ENCODE results near the gene NIPBL.
"Not testable (repeated sequence)": the region's sequence is repeated elsewhere in the genome, so short reads cannot be mapped to it uniquely, and the experiment has no call there.

The NIPBL gene

DNA sequence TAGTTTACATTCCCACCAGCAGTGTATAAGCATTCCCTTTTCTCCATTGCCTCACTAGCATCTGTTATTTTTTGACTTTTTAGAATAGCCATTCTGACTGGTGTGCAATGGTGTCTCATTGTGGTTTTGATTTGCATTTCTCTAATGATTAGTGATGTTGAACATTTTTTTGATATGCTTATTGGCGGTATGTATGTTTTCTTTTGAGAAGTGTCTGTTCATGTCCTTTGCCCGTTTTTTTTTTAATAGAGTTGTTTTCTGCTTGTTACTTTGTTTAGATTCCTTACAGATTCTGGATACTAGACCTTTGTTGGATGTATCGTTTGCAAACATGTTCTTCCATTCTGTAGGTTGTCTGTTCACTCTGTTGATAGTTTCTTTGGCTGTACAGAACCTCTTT, 25.3 kb downstream of the NIPBL start:
- no peak for DNase-seq
- Mint-ChIP-seq H3K27ac (no peak overlapping the region), H3K4me3 (no peak overlapping the region), H3K27me3 (ENCODE audit: low read depth, poor library complexity) (no peaks in the 10 kb centered on the region), H3K36me3 (ENCODE audit: low read depth) (peaks cover 57% of the 10 kb centered on the region), H3K9me3 (peaks cover 54% of the 10 kb centered on the region), H3K4me1 (no peaks in the 10 kb centered on the region)
- TF ChIP-seq, protein P1, sequence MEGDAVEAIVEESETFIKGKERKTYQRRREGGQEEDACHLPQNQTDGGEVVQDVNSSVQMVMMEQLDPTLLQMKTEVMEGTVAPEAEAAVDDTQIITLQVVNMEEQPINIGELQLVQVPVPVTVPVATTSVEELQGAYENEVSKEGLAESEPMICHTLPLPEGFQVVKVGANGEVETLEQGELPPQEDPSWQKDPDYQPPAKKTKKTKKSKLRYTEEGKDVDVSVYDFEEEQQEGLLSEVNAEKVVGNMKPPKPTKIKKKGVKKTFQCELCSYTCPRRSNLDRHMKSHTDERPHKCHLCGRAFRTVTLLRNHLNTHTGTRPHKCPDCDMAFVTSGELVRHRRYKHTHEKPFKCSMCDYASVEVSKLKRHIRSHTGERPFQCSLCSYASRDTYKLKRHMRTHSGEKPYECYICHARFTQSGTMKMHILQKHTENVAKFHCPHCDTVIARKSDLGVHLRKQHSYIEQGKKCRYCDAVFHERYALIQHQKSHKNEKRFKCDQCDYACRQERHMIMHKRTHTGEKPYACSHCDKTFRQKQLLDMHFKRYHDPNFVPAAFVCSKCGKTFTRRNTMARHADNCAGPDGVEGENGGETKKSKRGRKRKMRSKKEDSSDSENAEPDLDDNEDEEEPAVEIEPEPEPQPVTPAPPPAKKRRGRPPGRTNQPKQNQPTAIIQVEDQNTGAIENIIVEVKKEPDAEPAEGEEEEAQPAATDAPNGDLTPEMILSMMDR (IDR thresholded peaks at IDR 0.05), result no peak

DNA sequence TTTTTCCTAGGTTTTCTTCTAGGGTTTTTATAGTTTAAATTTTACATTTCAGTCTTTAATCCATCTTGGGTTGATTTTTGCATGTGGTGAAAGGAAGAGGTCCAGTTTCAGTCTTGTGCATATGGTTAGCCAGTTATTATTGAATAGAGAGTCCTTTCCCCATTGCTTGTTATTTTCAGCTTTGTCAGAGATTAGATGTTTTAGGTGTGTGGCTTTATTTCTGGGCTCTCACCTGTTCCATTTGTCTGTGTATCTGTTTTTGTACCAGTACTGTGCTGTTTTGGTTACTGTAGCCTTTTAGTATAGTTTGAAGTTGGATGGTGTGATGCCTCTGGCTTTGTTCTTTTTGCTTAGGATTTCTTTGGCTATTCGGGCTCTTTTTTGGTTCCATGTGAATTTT, 25.8 kb downstream of the NIPBL start:
- Mint-ChIP-seq H3K36me3 (ENCODE audit: low read depth) (peaks cover 53% of the 10 kb centered on the region), H3K9me3 (peaks cover 53% of the 10 kb centered on the region), H3K4me1 (no peaks in the 10 kb centered on the region), H3K27me3 (ENCODE audit: low read depth, poor library complexity) (no peaks in the 10 kb centered on the region), H3K4me3 (no peak overlapping the region), H3K27ac (no peak overlapping the region)
- no peak for DNase-seq
- TF ChIP-seq, protein P1 (IDR thresholded peaks at IDR 0.05), result no peak

DNA sequence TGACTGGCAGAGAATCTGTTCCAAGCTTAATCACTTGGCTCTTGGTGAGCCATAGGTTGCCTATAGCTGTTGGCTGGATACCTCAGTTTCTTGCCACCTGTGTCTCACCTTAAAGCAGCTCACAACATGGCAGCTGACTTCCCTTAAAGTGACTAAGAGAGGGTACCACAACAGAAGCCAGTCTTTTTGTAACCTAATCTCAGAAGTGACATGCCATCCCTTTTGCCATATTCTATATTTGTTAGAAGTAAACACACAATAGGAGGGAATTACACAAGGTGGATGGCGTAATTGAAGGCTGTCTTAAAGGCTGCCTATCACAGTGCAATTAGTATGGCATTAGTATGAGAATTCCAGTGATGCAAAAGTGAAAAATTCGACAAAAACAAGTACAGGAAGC, 28.1 kb downstream of the NIPBL start:
- Mint-ChIP-seq H3K27me3 (ENCODE audit: low read depth, poor library complexity) (no peaks in the 10 kb centered on the region), H3K27ac (no peak overlapping the region), H3K4me3 (no peak overlapping the region), H3K9me3 (peaks cover 49% of the 10 kb centered on the region), H3K4me1 (no peaks in the 10 kb centered on the region), H3K36me3 (ENCODE audit: low read depth) (peaks cover 45% of the 10 kb centered on the region)
- TF ChIP-seq, protein P1 (IDR thresholded peaks at IDR 0.05), result no peak
- no peak for DNase-seq

DNA sequence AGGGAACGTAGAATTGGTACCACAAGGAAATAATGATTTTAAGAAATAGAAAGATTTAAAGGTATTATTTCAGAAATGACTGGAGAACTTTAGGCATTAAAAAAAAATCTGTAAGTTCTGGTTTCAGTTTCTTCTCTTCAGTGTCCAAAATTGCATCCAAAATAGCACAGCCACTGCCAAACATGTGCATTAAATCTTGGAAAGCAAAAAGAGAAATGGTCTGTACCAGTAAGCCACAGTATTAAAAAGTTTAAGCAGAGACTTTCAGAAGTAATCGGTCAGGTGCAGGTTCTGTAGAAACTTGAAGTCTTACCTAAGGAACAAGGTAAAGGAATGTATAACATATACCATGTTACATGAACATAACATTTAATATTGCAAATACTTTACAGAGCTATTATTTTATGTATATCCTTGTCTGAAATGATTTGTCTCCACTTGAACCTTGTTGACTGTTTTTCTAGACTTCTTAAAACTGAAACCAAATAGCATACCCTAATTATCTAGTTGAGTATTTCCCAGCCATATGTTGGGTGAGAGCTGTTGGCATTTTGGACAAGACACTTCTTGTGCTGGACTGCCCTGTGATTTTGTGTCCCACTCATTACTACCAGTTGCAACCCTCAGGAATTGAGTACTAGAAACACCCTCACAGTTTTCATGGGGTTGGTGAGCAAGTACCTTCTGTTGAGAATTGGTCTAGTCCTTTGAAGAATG, 32.1 kb downstream of the NIPBL start:
- TF ChIP-seq, protein P1 (IDR thresholded peaks at IDR 0.05), result no peak
- H3K4me1 Mint-ChIP-seq, result no peaks in the 10 kb centered on the region
- no peak for DNase-seq
- H3K27ac Mint-ChIP-seq, result no peak overlapping the region
- no peak overlapping the region for H3K4me3 Mint-ChIP-seq
- peaks cover 9% of the 10 kb centered on the region for H3K9me3 Mint-ChIP-seq
- H3K27me3 Mint-ChIP-seq (ENCODE audit: low read depth, poor library complexity), result no peaks in the 10 kb centered on the region
- H3K36me3 Mint-ChIP-seq (ENCODE audit: low read depth), result peaks cover 13% of the 10 kb centered on the region

DNA sequence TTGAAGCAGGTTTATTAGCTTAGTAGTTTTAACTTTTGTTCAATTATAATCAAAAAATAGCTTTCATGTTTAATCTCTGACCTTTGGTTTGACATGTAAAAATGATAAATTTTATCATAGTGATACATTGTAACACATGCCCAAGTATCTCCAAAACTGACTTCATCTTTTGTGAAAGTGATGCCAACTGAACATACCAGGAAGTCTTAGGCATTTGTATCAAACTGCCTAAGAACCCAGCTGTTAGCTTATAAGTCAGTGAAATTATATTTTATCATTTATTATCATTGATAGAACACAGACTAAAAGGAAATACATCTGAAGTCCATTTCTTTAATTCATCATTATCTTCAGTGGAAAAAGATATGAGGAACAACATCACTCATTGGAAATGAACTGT, 39.1 kb downstream of the NIPBL start:
- Mint-ChIP-seq H3K4me1 (no peaks in the 10 kb centered on the region), H3K36me3 (ENCODE audit: low read depth) (peaks cover 12% of the 10 kb centered on the region)

DNA sequence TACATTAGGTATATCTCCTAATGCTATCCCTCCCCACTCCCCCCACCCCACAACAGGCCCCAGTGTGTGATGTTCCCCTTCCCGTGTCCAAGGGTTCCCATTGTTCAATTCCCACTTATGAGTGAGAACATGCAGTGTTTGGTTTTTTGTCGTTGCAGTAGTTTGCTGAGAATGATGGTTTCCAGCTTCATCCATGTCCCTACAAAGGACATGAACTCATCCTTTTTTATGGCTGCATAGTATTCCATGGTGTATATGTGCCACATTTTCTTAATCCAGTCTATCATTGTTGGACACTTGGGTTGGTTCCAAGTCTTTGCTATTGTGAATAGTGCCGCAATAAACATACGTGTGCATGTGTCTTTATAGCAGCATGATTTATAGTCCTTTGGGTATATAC, 40.0 kb downstream of the NIPBL start:
- H3K27ac Mint-ChIP-seq; DNase-seq; H3K4me3 Mint-ChIP-seq; H3K27me3 Mint-ChIP-seq (ENCODE audit: low read depth, poor library complexity); H3K4me1 Mint-ChIP-seq: not testable (repeated sequence)
- Mint-ChIP-seq H3K9me3 (peaks cover 30% of the 10 kb centered on the region), H3K36me3 (ENCODE audit: low read depth) (peaks cover 17% of the 10 kb centered on the region)

More for the DNA sequence above, 39.1 kb downstream of the NIPBL start:
- TF ChIP-seq, protein P1 (IDR thresholded peaks at IDR 0.05), result no peak
- no peak overlapping the region for H3K27ac Mint-ChIP-seq
- H3K9me3 Mint-ChIP-seq, result peaks cover 26% of the 10 kb centered on the region
- H3K27me3 Mint-ChIP-seq (ENCODE audit: low read depth, poor library complexity), result no peaks in the 10 kb centered on the region
- DNase-seq, result no peak
- H3K4me3 Mint-ChIP-seq, result no peak overlapping the region

DNA sequence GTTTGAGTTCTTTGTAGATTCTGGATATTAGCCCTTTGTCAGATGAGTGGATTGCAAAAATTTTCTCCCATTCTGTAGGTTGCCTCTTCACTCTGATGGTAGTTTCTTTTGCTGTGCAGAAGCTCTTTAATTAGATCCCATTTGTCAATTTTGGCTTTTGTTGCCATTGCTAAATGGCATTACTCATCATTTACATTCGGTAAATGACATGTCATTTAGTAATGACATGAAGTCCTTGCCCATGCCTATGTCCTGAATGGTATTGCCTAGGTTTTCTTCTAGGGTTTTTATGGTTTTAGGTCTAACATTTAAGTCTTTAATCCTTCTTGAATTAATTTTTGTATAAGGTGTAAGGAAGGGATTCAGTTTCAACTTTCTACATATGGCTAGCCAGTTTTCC, 40.8 kb downstream of the NIPBL start:
- not testable (repeated sequence) for H3K4me3 Mint-ChIP-seq; H3K27ac Mint-ChIP-seq; H3K4me1 Mint-ChIP-seq; H3K27me3 Mint-ChIP-seq (ENCODE audit: low read depth, poor library complexity); DNase-seq
- peaks cover 17% of the 10 kb centered on the region for H3K36me3 Mint-ChIP-seq (ENCODE audit: low read depth)
- peaks cover 30% of the 10 kb centered on the region for H3K9me3 Mint-ChIP-seq
